B cell (primary cell): ENCODE results near the gene INPP5J. TPM values are rescaled to one million over a fixed set of nuclear protein-coding genes. Genes with fewer than 3 reads are reported as not detected.

ENCODE experiments used
- ATAC-seq: fragments of 200-7000 bp; cut with Tn5 transposase; one replicate; pipeline ENCODE4 v1.10.0; 2021; ENCODE audit warnings: low read depth, mild to moderate bottlenecking, moderate number of reproducible peaks, moderate library complexity
- CTCF ChIA-PET: fragments of 350-600 bp; sonication (Branson Sonifier 250); formaldehyde crosslinking; loops from one replicate; lab custom pipeline; 2021; ENCODE audit warnings: antibody characterized with exemption, inconsistent platforms; lab: Charles Lee
- POLR2A ChIA-PET: fragments of 350-600 bp; sonication (Branson Sonifier 250); formaldehyde crosslinking; loops from one replicate; lab custom pipeline; 2021; ENCODE audit warnings: antibody characterized with exemption; lab: Charles Lee
- DNase-seq: peaks from one replicate; pipeline ENCODE4 v3.0.0; 2013
- H2AFZ ChIP-seq: 2 replicates; pipeline ENCODE4 v1.6.1; 2012; ENCODE audit warnings: mild to moderate bottlenecking, low read depth, low read length; ENCODE audit not compliant: insufficient read depth, poor library complexity, severe bottlenecking
- H3K27ac ChIP-seq, 2 donors: 1 replicate in 1 of 2; 2 replicates in 1 of 2; pipeline ENCODE4 v1.5.1; 2012 to 2013; ENCODE audit warnings: low read length in 2 of 2, mild to moderate bottlenecking in 2 of 2, moderate library complexity in 1 of 2
- H3K27me3 ChIP-seq, 4 experiments: fragments of 200-600 bp in 1 of 4; sonication (generic) in 1 of 4; replicated peaks in 1 of 4; 1 replicate in 2 of 4; 2 replicates in 2 of 4; pipeline versions ENCODE4 v1.6.1 to v1.7.0; 2013 to 2016; ENCODE audit warnings: low read length in 3 of 4, mild to moderate bottlenecking in 2 of 4, mixed read lengths in 1 of 4, moderate library complexity in 1 of 4; ENCODE audit not compliant: insufficient read depth in 4 of 4, control insufficient read depth in 3 of 4; ENCODE audit errors: control extremely low read depth in 1 of 4
- H3K36me3 ChIP-seq, 2 experiments: replicated peaks in 1 of 2; 1 replicate in 1 of 2; 2 replicates in 1 of 2; pipeline versions ENCODE4 v1.6.1 to v1.7.1; 2013; ENCODE audit warnings: low read length in 1 of 2; ENCODE audit not compliant: insufficient read depth in 2 of 2, control insufficient read depth in 1 of 2; ENCODE audit errors: control extremely low read depth in 1 of 2, extremely low read depth in 1 of 2
- H3K4me1 ChIP-seq, 2 donors: fragments of 200-600 bp in 1 of 2; sonication (generic) in 1 of 2; 1 replicate in 1 of 2; 2 replicates in 1 of 2; pipeline versions ENCODE4 v1.5.1 to v1.6.1; 2013 to 2017; ENCODE audit warnings: low read length in 2 of 2; ENCODE audit not compliant: control insufficient read depth in 2 of 2, insufficient read depth in 2 of 2
- H3K4me2 ChIP-seq: replicated peaks from 2 replicates; pipeline ENCODE3; 2012; ENCODE audit warnings: mild to moderate bottlenecking, low read depth, low read length; ENCODE audit not compliant: poor library complexity, severe bottlenecking
- H3K4me3 ChIP-seq, 5 experiments: fragments of 200-600 bp in 1 of 5; sonication (generic) in 1 of 5; 1 replicate in 3 of 5; 2 replicates in 2 of 5; pipeline versions ENCODE4 v1.5.1 to v1.7.0; 2011 to 2016; ENCODE audit warnings: low read length in 4 of 5, mild to moderate bottlenecking in 4 of 5, low read depth in 2 of 5, control low read depth in 1 of 5, moderate library complexity in 1 of 5; ENCODE audit not compliant: insufficient read depth in 1 of 5; ENCODE audit errors: control extremely low read depth in 1 of 5, extremely low read depth in 1 of 5
- H3K79me2 ChIP-seq: fragments of 200-600 bp; sonication (generic); one replicate; pipeline ENCODE4 v1.6.0; 2016; ENCODE audit warnings: low read length; ENCODE audit not compliant: control insufficient read depth, insufficient read depth
- H3K9ac ChIP-seq: fragments of 200-600 bp; sonication (generic); 2 replicates; pipeline ENCODE4 v1.6.1; 2017; ENCODE audit warnings: mild to moderate bottlenecking, low read length, moderate library complexity
- H3K9me3 ChIP-seq, 3 donors: one replicate each; pipeline versions ENCODE4 v1.6.1 to v1.7.1; 2013; ENCODE audit warnings: low read length in 2 of 3; ENCODE audit not compliant: control insufficient read depth in 2 of 3, insufficient read depth in 1 of 3; ENCODE audit errors: control extremely low read depth in 1 of 3
- H4K20me1 ChIP-seq: 2 replicates; pipeline ENCODE4 v1.6.0; 2012; ENCODE audit warnings: mild to moderate bottlenecking, low read length; ENCODE audit not compliant: insufficient read depth, control insufficient read depth, poor library complexity, severe bottlenecking
- H3K27ac Mint-ChIP-seq: one replicate; pipeline ENCODE4 v1.8.0; 2021; ENCODE audit warnings: mixed read lengths
- H3K27me3 Mint-ChIP-seq: one replicate; pipeline ENCODE4 v1.8.0; 2021; ENCODE audit warnings: mixed read lengths
- H3K4me1 Mint-ChIP-seq: one replicate; pipeline ENCODE4 v1.8.0; 2021; ENCODE audit warnings: mixed read lengths
- H3K4me3 Mint-ChIP-seq: one replicate; pipeline ENCODE4 v1.8.0; 2021; ENCODE audit warnings: mixed read lengths
- H3K9me3 Mint-ChIP-seq: one replicate; pipeline ENCODE4 v1.8.0; 2022; ENCODE audit warnings: mixed read lengths; ENCODE audit not compliant: insufficient read depth
- CTCF ChIP-seq: fragments of 200-600 bp; IDR thresholded peaks from one replicate; pipeline ENCODE4 v1.8.0; 2022; ENCODE audit warnings: antibody characterized with exemption, mild to moderate bottlenecking
- EZH2 ChIP-seq: IDR thresholded peaks from 2 replicates; pipeline ENCODE4 v1.6.1; 2012; ENCODE audit warnings: borderline replicate concordance, low read depth, mild to moderate bottlenecking, moderate library complexity, low read length; ENCODE audit not compliant: insufficient read depth, poor library complexity, severe bottlenecking
- WGBS: methylation state at CpG from one replicate; pipeline ENCODE4 v1.1.5; 2013; ENCODE audit warnings: missing lambda C conversion rate; ENCODE audit not compliant: insufficient coverage; 5-methylcytosine and 5-hydroxymethylcytosine counted together
- intact Hi-C: fragments of 100-400 bp; cut with micrococcal nuclease; formaldehyde crosslinking; loops from one replicate; pipeline ENCODE4 v1.10.0; 2022
- polyA plus RNA-seq: library from polyadenylated mRNA; depleted of rRNA; stranded (reverse); fragments of >200 nt; gene quantifications from 2 replicates; pipeline ENCODE4 v1.2.3, GENCODE V29; 2012
- total RNA-seq, 2 donors: library from RNA; stranded (reverse); fragments of 120-200 nt in 1 of 2; gene quantifications; 1 replicate in 1 of 2; 2 replicates in 1 of 2; pipeline versions ENCODE4 v1.2.3 to v1.2.4, GENCODE V29; 2013 to 2022

The INPP5J gene
- total and polyA plus RNA-seq, 2 donors (not counting 1 experiment from before 2014, with no cell fraction given): 0.07 to 0.52 TPM

- ChIA-PET CTCF (interaction anchor here (1.1 to 3.5 kb wide), 3 partner anchors 27 to 448 kb away, joined by 3 to 11 read pairs (median 4); no protein-coding TSS in a partner anchor), POLR2A (interaction anchor here (1.7 kb wide), 1 partner anchor 447 kb away, joined by 4 read pairs; the partner anchor contains the start of gene SLC35E4)
- H3K9me3 ChIP-seq: no peaks in the 10 kb centered on the region
- H4K20me1 ChIP-seq: no peaks in the 10 kb centered on the region
- H3K27ac ChIP-seq: no peak overlapping the region
- no peaks in the 10 kb centered on the region for H3K27me3 ChIP-seq
- intact Hi-C loops: loop anchor here (5.0 kb wide), 2 partner anchors 210 to 550 kb away; partner anchors contain the start of gene PIK3IP1
- peak overlapping the region; percentile 78 for H3K4me2 ChIP-seq
- no peak for ATAC-seq
- H3K4me1 ChIP-seq: peaks cover 22 to 50% of the 10 kb centered on the region in 2 donors
- peaks cover 34% of the 10 kb centered on the region for H3K4me1 Mint-ChIP-seq
- H2AFZ ChIP-seq: no peak overlapping the region
- H3K9me3 Mint-ChIP-seq: no peaks in the 10 kb centered on the region
- peaks cover 4% of the 10 kb centered on the region for H3K79me2 ChIP-seq
- H3K4me3 ChIP-seq: peak overlapping the region in 2 of 5 experiments; percentile 67 to 72
- WGBS: 100% methylated on average over 4 of the region's 6 CpGs
- no peaks in the 10 kb centered on the region for H3K27me3 Mint-ChIP-seq
- no peak for DNase-seq
- H3K9ac ChIP-seq: no peak overlapping the region
- TF ChIP-seq CTCF: no peak
- no peak for TF ChIP-seq EZH2
- H3K27ac Mint-ChIP-seq: no peak overlapping the region
- no peaks in the 10 kb centered on the region for H3K36me3 ChIP-seq
- peak overlapping the region; percentile 92 for H3K4me3 Mint-ChIP-seq
Observed at GRCh38 chr22:31081963-31082605, 40.7 kb upstream of the INPP5J start.
